ENCODE measurements around the gene UBA52. TPM values are rescaled to one million over a fixed set of nuclear protein-coding genes. Genes with fewer than 3 reads are reported as not detected.
A peak's percentile ranks its signal among the peaks of the same experiment; 100 is the strongest.

UBA52 gene
- total and polyA plus RNA-seq, 2 experiments from 2014 or later: 390 to 457 TPM

DNA sequence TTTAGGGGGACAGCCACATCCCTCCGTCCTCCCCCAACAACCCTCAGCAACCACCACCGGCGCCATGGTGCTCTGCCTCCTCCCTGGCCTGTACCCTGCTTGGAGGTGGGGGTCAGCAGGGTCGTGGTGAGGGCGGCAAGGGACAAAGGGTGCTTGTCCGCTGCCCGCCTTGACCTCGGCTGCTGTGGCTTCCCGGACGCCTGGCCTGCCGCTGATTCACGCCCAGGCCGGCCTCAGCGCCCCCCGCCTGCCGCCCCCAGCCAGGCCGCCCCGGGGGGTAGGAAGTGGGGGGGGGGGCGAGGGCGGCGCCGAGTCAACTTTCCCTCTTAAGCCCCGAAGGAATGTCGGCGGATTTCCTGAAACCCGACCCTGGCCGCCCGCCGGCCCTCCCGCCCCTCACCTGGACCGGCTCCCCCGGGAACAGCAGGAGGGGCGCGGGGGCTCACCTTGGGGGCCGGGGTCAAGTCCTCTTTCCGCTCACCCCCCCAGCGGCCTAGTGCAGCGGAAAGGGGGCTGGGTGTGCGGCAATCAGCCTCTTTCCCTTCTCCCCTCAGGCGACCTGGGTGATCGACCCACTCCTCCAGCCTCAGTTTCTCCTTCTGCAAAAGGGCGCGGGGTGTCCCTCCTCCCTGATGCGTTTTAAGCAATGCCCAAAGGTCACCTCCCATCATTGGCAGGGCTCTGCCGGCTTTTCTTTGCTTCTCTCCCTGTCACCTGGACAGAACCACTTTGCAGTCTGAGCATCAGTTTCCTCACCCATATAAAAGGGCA lies 39.1 kb downstream of the UBA52 start:
- Histone ChIP-seq H3K4me1 (ENCODE audit: low read depth) (peaks cover 15% of the 10 kb centered on the region), H3K36me3 (no peaks in the 10 kb centered on the region), H3K27ac (no peak overlapping the region), H3K4me3 (peak overlapping the region; percentile 9), H3K9me3 (ENCODE audit: low read depth) (no peaks in the 10 kb centered on the region), H3K27me3 (peaks cover 97% of the 10 kb centered on the region)
- no peak for TF ChIP-seq CTCF (IDR thresholded peaks at IDR 0.05; ENCODE audit: low read depth, low read length)
- DNase-seq (ENCODE audit: low read depth in 1 of 2, low spot score in 1 of 2): no peak

- H3K4me1 ChIP-seq (ENCODE audit: low read depth): peaks cover 15% of the 10 kb centered on the region
- TF ChIP-seq CTCF (IDR thresholded peaks at IDR 0.05; ENCODE audit: low read depth, low read length): no peak
- no peak for DNase-seq (ENCODE audit: low read depth in 1 of 2, low spot score in 1 of 2)
- H3K9me3 ChIP-seq (ENCODE audit: low read depth): no peaks in the 10 kb centered on the region
- H3K27ac ChIP-seq: no peak overlapping the region
- peaks cover 95% of the 10 kb centered on the region for H3K27me3 ChIP-seq
- H3K4me3 ChIP-seq: peak overlapping the region; percentile 9
- no peaks in the 10 kb centered on the region for H3K36me3 ChIP-seq
Observed at GRCh38 chr19:18611327-18612050, 39.8 kb downstream of the UBA52 start.

GRCh38 chr19:18612051-18612771 lies 40.6 kb downstream of the UBA52 start:
- no peaks in the 10 kb centered on the region for H3K9me3 ChIP-seq (ENCODE audit: low read depth)
- H3K4me3 ChIP-seq: peak overlapping the region; percentile 45
- H3K27me3 ChIP-seq: peaks cover 90% of the 10 kb centered on the region
- H3K36me3 ChIP-seq: no peaks in the 10 kb centered on the region
- peaks cover 15% of the 10 kb centered on the region for H3K4me1 ChIP-seq (ENCODE audit: low read depth)
- H3K27ac ChIP-seq: no peak overlapping the region
- DNase-seq (ENCODE audit: low read depth in 1 of 2, low spot score in 1 of 2): no peak
- TF ChIP-seq CTCF (IDR thresholded peaks at IDR 0.05; ENCODE audit: low read depth, low read length): no peak

DNA sequence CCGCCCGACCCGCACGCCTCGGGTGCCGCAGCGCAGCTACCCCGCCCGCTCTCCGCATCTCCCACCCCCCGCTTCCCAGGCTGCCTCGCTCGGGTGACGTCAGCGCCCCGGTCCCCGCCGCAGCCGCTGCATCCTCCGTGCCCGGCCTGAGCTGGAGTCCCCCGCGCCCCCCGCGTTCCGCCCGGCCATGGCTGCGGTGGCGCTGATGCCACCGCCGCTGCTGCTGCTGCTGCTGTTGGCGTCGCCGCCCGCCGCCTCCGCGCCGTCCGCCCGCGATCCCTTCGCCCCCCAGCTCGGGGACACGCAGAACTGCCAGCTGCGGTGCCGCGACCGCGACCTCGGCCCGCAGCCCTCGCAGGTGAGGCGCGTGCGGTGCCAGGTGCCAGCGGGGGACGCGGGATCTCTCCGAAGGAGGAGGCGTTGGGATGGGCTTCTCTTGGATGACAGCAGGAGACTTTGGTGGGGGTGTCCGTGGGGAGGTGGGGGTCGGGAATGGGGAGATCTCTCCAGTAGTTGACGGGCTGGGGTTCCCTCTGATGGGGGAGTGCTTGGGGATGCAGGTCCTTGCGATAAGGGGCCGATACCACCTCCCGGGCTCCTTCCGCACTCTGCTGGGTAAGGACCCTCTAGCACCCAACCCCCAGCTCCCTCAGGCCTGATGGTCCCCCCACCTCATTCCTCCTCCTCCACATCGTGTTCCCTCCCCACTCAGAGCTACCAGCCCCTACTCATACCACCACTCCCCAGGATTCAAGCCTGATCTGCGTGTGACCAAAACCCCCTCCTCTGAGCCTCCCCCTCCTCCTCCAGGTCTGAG lies 41.3 kb downstream of the UBA52 start, which contains the start of gene TMEM59L:
TMEM59L (plus strand) TSS at position 99 of the 817 bp plus-strand sequence; CDS start at position 188, 89 bp downstream.
- no peaks in the 10 kb centered on the region for H3K9me3 ChIP-seq (ENCODE audit: low read depth)
- no peak within 1 kb of the TSS for H3K27ac ChIP-seq
- no peak for TF ChIP-seq CTCF (IDR thresholded peaks at IDR 0.05; ENCODE audit: low read depth, low read length)
- peaks cover 82% of the 10 kb centered on the region for H3K27me3 ChIP-seq
- H3K4me3 ChIP-seq: peak within 1 kb of the TSS; percentile 45
- H3K36me3 ChIP-seq: no peaks in the 10 kb centered on the region
- peak in 1 of 2 donors; percentile 41 for DNase-seq (ENCODE audit: low read depth in 1 of 2, low spot score in 1 of 2)
- peaks cover 15% of the 10 kb centered on the region for H3K4me1 ChIP-seq (ENCODE audit: low read depth)
